ENCODE data around the gene TICRR.
A peak's percentile ranks its signal among the peaks of the same experiment; 100 is the strongest.
"Not testable (repeated sequence)": the region's sequence is repeated elsewhere in the genome, so short reads cannot be mapped to it uniquely, and the experiment has no call there.

Gene TICRR

GRCh38 chr15:89575656-89576416, 567 bp downstream of the TICRR start:
- H3K27ac ChIP-seq, result peak overlapping the region; percentile 79
- TF ChIP-seq ZFX (IDR thresholded peaks at IDR 0.05; ENCODE audit: borderline replicate concordance) (no peak), CTCF (IDR thresholded peaks at IDR 0.05) (no peak)

DNA sequence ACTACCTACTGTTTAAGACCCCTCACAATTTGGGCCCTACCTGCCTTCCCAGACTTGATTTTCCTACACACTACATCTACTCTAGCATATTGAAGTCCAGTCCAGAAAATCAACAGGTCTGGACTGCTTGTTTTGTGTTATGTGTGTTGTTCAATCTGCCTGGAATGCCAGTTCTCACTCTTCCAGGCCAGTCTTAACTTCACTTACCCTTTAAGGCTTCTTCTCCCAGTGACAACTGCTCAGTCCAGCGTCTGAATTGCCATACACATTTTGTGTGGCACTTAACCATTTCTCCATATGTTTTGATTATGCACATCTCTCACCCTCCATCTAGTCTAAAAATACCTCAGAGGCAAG, 1.1 kb downstream of the TICRR start:
- TF ChIP-seq ZFX (IDR thresholded peaks at IDR 0.05; ENCODE audit: borderline replicate concordance) (no peak), CTCF (IDR thresholded peaks at IDR 0.05) (no peak)
- H3K27ac ChIP-seq, result peak overlapping the region; percentile 79

DNA sequence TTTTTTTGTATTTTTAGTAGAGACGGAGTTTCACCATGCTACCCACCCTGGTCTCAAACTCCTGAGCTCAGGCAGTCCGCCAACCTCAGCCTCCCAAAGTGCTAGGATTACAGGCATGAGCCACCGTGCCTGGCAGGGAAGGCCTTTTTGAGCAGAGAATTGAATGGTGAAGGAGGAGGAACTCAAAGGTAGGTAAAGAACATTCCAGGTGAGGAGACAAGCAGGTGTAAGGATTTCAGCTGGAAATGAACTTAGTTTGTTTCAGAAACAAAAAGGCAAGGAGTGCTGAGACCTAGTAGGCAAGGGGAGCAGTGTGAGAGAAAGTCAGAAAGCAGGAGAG, 2.5 kb downstream of the TICRR start:
- H3K27ac ChIP-seq, result no peak overlapping the region
- no peak for TF ChIP-seq ZFX (IDR thresholded peaks at IDR 0.05; ENCODE audit: borderline replicate concordance)
- no peak for TF ChIP-seq CTCF (IDR thresholded peaks at IDR 0.05)

- no peak overlapping the region for H3K27ac ChIP-seq
- TF ChIP-seq CTCF (IDR thresholded peaks at IDR 0.05) (no peak), ZFX (IDR thresholded peaks at IDR 0.05; ENCODE audit: borderline replicate concordance) (no peak)
Observed at GRCh38 chr15:89578146-89578545, 2.9 kb downstream of the TICRR start.

DNA sequence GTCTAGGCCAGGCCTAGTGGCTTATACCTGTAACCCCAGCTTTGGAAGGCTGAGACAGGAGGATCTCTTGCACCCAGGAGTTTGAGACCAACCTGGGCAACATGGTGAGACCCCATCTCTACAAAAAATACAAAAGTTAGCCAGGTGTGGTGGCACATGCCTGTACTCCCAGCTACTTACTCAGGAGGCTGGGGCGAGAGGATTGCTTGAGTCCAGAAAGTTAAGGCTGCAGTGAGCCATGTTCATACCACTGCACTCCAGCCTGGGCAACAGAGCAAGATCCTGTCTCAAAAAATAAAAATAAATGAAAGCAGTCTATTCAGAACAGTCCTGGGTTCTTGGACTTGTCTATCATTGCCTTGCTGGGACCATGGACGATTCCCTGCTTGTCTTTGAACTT, 5.5 kb downstream of the TICRR start:
- not testable (repeated sequence) for H3K27ac ChIP-seq

DNA sequence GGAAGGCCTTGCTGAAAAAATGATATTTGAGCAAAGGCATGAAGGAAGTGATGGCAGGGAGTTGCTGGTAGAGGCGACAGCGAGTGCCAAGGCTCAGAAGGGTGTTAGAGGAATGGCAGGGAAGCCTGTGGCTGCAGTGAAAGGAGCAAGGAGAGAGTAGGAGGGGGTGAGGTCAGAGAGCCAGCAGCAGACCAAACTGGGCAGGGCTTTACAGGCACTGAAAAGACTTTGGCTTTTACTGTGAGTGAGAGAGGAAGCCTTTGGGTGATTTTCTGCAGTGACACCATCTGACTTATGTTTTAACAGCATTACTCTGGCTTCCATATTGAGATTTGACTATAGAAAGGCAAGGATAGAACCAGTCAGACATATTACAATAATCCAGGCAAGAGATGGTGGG, 11.4 kb downstream of the TICRR start:
- H3K27ac ChIP-seq, result no peak overlapping the region
- TF ChIP-seq ZFX (IDR thresholded peaks at IDR 0.05; ENCODE audit: borderline replicate concordance) (no peak), CTCF (IDR thresholded peaks at IDR 0.05) (no peak)

DNA sequence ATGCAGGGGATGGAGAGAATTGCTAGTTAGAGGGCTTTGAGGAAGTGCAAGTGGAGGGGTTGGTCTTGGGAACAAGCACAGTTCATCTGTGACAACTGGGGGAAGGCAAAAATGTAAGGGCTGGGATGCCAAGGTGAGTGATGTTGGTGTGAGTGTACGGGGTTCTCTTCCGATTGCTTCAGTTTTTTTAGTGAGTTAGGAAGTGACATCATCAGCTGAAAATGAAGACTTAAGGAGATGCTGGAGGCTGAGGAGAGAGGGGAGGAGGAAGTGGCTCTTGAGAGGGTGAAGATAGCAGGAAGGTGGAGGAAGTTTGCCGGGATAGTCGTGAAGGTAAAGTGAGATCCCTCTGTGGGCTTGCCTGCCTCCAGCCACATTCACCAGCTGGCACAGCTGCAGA, 12.7 kb downstream of the TICRR start:
- TF ChIP-seq ZFX (IDR thresholded peaks at IDR 0.05; ENCODE audit: borderline replicate concordance) (no peak), CTCF (IDR thresholded peaks at IDR 0.05) (no peak)
- H3K27ac ChIP-seq, result no peak overlapping the region

- TF ChIP-seq ZFX (IDR thresholded peaks at IDR 0.05; ENCODE audit: borderline replicate concordance) (no peak), CTCF (IDR thresholded peaks at IDR 0.05) (no peak)
- no peak overlapping the region for H3K27ac ChIP-seq
Observed at GRCh38 chr15:89591834-89592233, 16.6 kb downstream of the TICRR start.

Measured in 22Rv1 (cell line).